Activated CD4-positive, alpha-beta T cell treated with anti-CD3 and anti-CD28 coated beads for 24 hours (primary cell): Measurements from ENCODE around the gene SEPTIN2.
A peak's percentile ranks its signal among the peaks of the same experiment; 100 is the strongest.
"Not testable (repeated sequence)": the region's sequence is repeated elsewhere in the genome, so short reads cannot be mapped to it uniquely, and the experiment has no call there.

ENCODE experiments used
- DNase-seq, 2 donors: peaks; one replicate each; pipeline ENCODE4 v3.0.0-alpha.2; 2020; ENCODE audit warnings: low read depth in 2 of 2

Gene SEPTIN2

GRCh38 chr2:241315879-241316631 is at the start of gene SEPTIN2:
SEPTIN2 (plus strand) TSS chr2:241315925; CDS start chr2:241324233, 8,308 bp downstream.
- DNase-seq: peak; percentile 53 to 60

GRCh38 chr2:241267249-241268067 is 48.3 kb upstream of the SEPTIN2 start:
- DNase-seq: no peak

- DNase-seq: no peak
Observed at GRCh38 chr2:241268306-241268705, 47.4 kb upstream of the SEPTIN2 start.

- DNase-seq: no peak
Observed at GRCh38 chr2:241268716-241269445, 46.8 kb upstream of the SEPTIN2 start.

- no peak for DNase-seq
Observed at GRCh38 chr2:241269707-241270520, 45.8 kb upstream of the SEPTIN2 start.

GRCh38 chr2:241270531-241270930 is 45.2 kb upstream of the SEPTIN2 start:
- no peak for DNase-seq

- DNase-seq: peak; percentile 36
Observed at GRCh38 chr2:241271706-241272302, 43.9 kb upstream of the SEPTIN2 start.

- DNase-seq: peak; percentile 29 to 39
Observed at GRCh38 chr2:241272303-241273209, 43.2 kb upstream of the SEPTIN2 start.

GRCh38 chr2:241273210-241274020 is 42.3 kb upstream of the SEPTIN2 start:
- DNase-seq: no peak

GRCh38 chr2:241274127-241274526 is 41.6 kb upstream of the SEPTIN2 start:
- no peak for DNase-seq

GRCh38 chr2:241275504-241275903 is 40.2 kb upstream of the SEPTIN2 start:
- DNase-seq: no peak

- DNase-seq: no peak
Observed at GRCh38 chr2:241275910-241276309, 39.8 kb upstream of the SEPTIN2 start.

GRCh38 chr2:241278306-241278705 is 37.4 kb upstream of the SEPTIN2 start:
- not testable (repeated sequence) for DNase-seq

GRCh38 chr2:241279413-241279812 is 36.3 kb upstream of the SEPTIN2 start:
- DNase-seq: no peak

- DNase-seq: no peak
Observed at GRCh38 chr2:241279828-241280227, 35.9 kb upstream of the SEPTIN2 start.

GRCh38 chr2:241280291-241280690 is 35.4 kb upstream of the SEPTIN2 start:
- no peak for DNase-seq

- no peak for DNase-seq
Observed at GRCh38 chr2:241282555-241282954, 33.2 kb upstream of the SEPTIN2 start.

- DNase-seq: no peak
Observed at GRCh38 chr2:241285596-241285995, 30.1 kb upstream of the SEPTIN2 start.
